K562 (cell line): ENCODE results near the gene PHACTR2. TPM values are rescaled to one million over a fixed set of nuclear protein-coding genes. Genes with fewer than 3 reads are reported as not detected.

ENCODE experiments used
- ATAC-seq: fragments of 200-7000 bp; cut with Tn5 transposase; 3 replicates; pipeline ENCODE4 v1.9.1; 2020; ENCODE audit warnings: moderate library complexity
- BruUV-seq: library from RNA; stranded (reverse); fragments of 400-500 nt; replicated peaks from 2 replicates; lab custom pipeline; 2021; lab: Mats Ljungman, UMichigan
- CTCF ChIA-PET: fragments of 300-600 bp; formaldehyde crosslinking; extraction: SDS; loops from one replicate; lab custom pipeline; 2021; ENCODE audit warnings: low intra/inter-chr PET ratio; lab: Yijun Ruan, JAX
- POLR2A ChIA-PET: fragments of 300-600, 350-650 bp; sonication (Branson Sonifier 250); formaldehyde crosslinking; extraction: SDS; loops from one replicate; lab custom pipeline; 2021; ENCODE audit warnings: antibody characterized with exemption, inconsistent platforms; lab: Yijun Ruan, JAX
- DNase-seq, 4 experiments: peaks; one replicate each; pipeline versions ENCODE4 v3.0.0 to v3.0.0-alpha.2; 2011 to 2018; ENCODE audit warnings: low spot score in 3 of 4, mixed read lengths in 3 of 4; ENCODE audit errors: extremely low read depth in 1 of 4
- FAIRE-seq: peaks from 2 replicates; lab custom pipeline; 2011; peaks lifted over from hg19 to GRCh38; lab: Jason Lieb, UNC
- H2AFZ ChIP-seq: 2 replicates; pipeline ENCODE4 v1.6.0; 2011; ENCODE audit warnings: low read depth, low read length, control low read depth, inconsistent platforms
- H3K27ac ChIP-seq: fragments of 200-600 bp; 3 replicates; pipeline ENCODE4 v1.8.0; 2011; ENCODE audit warnings: low read depth, mild to moderate bottlenecking, control low read depth, inconsistent platforms, low read length, moderate library complexity, mixed read lengths; ENCODE audit errors: extremely low read depth
- H3K27me3 ChIP-seq, 2 experiments: fragments of 300-600 bp in 1 of 2; 2 replicates in 1 of 2; 3 replicates in 1 of 2; pipeline versions ENCODE4 v1.6.0 to v1.8.0; 2011; ENCODE audit warnings: inconsistent platforms in 2 of 2, low read length in 2 of 2, mild to moderate bottlenecking in 1 of 2, mixed read lengths in 1 of 2, moderate library complexity in 1 of 2; ENCODE audit not compliant: control insufficient read depth in 2 of 2, insufficient read depth in 2 of 2
- H3K36me3 ChIP-seq: fragments of 300-600 bp; 3 replicates; pipeline ENCODE4 v1.8.0; 2011; ENCODE audit warnings: mild to moderate bottlenecking, low read length, inconsistent platforms; ENCODE audit not compliant: control insufficient read depth, insufficient read depth
- H3K4me1 ChIP-seq, 2 experiments: fragments of 200-600 bp in 1 of 2; replicated peaks in 1 of 2; 2 replicates in 1 of 2; 3 replicates in 1 of 2; pipeline versions ENCODE4 v1.5.1 to v1.8.0; 2011; ENCODE audit warnings: inconsistent platforms in 2 of 2, low read length in 2 of 2, mild to moderate bottlenecking in 1 of 2, mixed read lengths in 1 of 2, moderate library complexity in 1 of 2; ENCODE audit not compliant: control insufficient read depth in 2 of 2, insufficient read depth in 2 of 2
- H3K4me2 ChIP-seq: 2 replicates; pipeline ENCODE4 v1.6.1; 2011; ENCODE audit warnings: low read length, control low read depth, inconsistent platforms, mixed read lengths; ENCODE audit not compliant: insufficient read depth
- H3K4me3 ChIP-seq: fragments of 200-600 bp; sonication (generic), shearing (Covaris generic); 2 replicates; pipeline ENCODE4 v1.5.1; 2016; ENCODE audit warnings: control low read depth, inconsistent platforms
- H3K79me2 ChIP-seq: fragments of 200-600 bp; 3 replicates; pipeline ENCODE4 v1.8.0; 2011; ENCODE audit warnings: low read length, inconsistent platforms; ENCODE audit not compliant: control insufficient read depth, insufficient read depth
- H3K9ac ChIP-seq, 2 experiments: 2 replicates each; pipeline versions ENCODE4 v1.6.0 to v1.6.1; 2011; ENCODE audit warnings: low read depth in 2 of 2, low read length in 2 of 2, control low read depth in 1 of 2, inconsistent platforms in 1 of 2, mild to moderate bottlenecking in 1 of 2, mixed read lengths in 1 of 2; ENCODE audit not compliant: insufficient read depth in 1 of 2
- H3K9me1 ChIP-seq: one replicate; pipeline ENCODE4 v1.6.0; 2011; ENCODE audit warnings: inconsistent platforms, mild to moderate bottlenecking, low read length, moderate library complexity; ENCODE audit not compliant: control insufficient read depth, insufficient read depth
- H3K9me3 ChIP-seq: replicated peaks from 2 replicates; pipeline ENCODE4 v1.5.1; 2011; ENCODE audit warnings: low read depth, low read length, inconsistent platforms; ENCODE audit not compliant: control insufficient read depth, insufficient read depth
- H4K20me1 ChIP-seq: replicated peaks from 2 replicates; pipeline ENCODE4 v1.6.1; 2011; ENCODE audit warnings: low read length, inconsistent platforms, mixed read lengths; ENCODE audit not compliant: control insufficient read depth, insufficient read depth
- CREB3L1 ChIP-seq: fragments of 450-650 bp; IDR thresholded peaks from 2 replicates; pipeline ENCODE4 v1.6.1; 2014; ENCODE audit warnings: low read depth, mild to moderate bottlenecking, moderate library complexity, borderline replicate concordance
- GABPA ChIP-seq: fragments of 200-800 bp; sonication (Bioruptor generic); conservative IDR thresholded peaks from 2 replicates; pipeline ENCODE4 v1.6.1; 2016; ENCODE audit warnings: low read depth, missing genetic modification characterization, missing compliant biosample characterization
- GTF2F1 ChIP-seq: IDR thresholded peaks from 2 replicates; pipeline ENCODE4 v1.6.1; 2011; ENCODE audit warnings: low read depth, low read length, improper control_type of control experiment
- HDGF ChIP-seq: fragments of 450-650 bp; IDR thresholded peaks from 2 replicates; pipeline ENCODE4 v1.6.1; 2016
- KLF13 ChIP-seq: fragments of 450-650 bp; IDR thresholded peaks from 2 replicates; pipeline ENCODE4 v1.6.1; 2016; ENCODE audit warnings: missing genetic modification characterization, low read depth, mild to moderate bottlenecking, missing compliant biosample characterization, moderate library complexity, borderline replicate concordance
- MAFF ChIP-seq: IDR thresholded peaks from 2 replicates; pipeline ENCODE4 v1.6.1; 2012; ENCODE audit warnings: low read length, improper control_type of control experiment
- MEIS2 ChIP-seq: fragments of 450-650 bp; IDR thresholded peaks from 2 replicates; pipeline ENCODE4 v1.6.1; 2014; ENCODE audit warnings: mild to moderate bottlenecking; ENCODE audit not compliant: partially characterized antibody
- PBX2 ChIP-seq, 2 experiments: IDR thresholded peaks in 1 of 2; conservative IDR thresholded peaks in 1 of 2; 2 replicates each; pipeline ENCODE4 v1.6.1; 2016; ENCODE audit warnings: low read depth in 2 of 2, mild to moderate bottlenecking in 1 of 2, missing compliant biosample characterization in 1 of 2, missing genetic modification characterization in 1 of 2, moderate library complexity in 1 of 2
- PKNOX1 ChIP-seq: fragments of 450-650 bp; IDR thresholded peaks from 2 replicates; pipeline ENCODE4 v1.6.1; 2016
- RAD21 ChIP-seq, 2 experiments: fragments of 250-450 bp in 1 of 2; fragments of 450-650 bp in 1 of 2; sonication (Bioruptor Pico) in 1 of 2; formaldehyde crosslinking in 1 of 2; IDR thresholded peaks in 1 of 2; conservative IDR thresholded peaks in 1 of 2; 2 replicates each; pipeline versions ENCODE4 v1.4.0 to v1.8.0; 2020 to 2022; ENCODE audit warnings: mild to moderate bottlenecking in 2 of 2, moderate library complexity in 1 of 2
- SRSF7 ChIP-seq: fragments of 200-400 bp; formaldehyde crosslinking; optimal IDR thresholded peaks from 2 replicates; pipeline ENCODE3; 2017; ENCODE audit warnings: mild to moderate bottlenecking, low read depth, low read length
- TEAD1 ChIP-seq, 2 experiments: fragments of 450-650 bp in 1 of 2; sonication (generic) in 1 of 2; formaldehyde crosslinking; IDR thresholded peaks; 2 replicates each; pipeline versions ENCODE4 v1.4.0 to v1.8.0; 2020 to 2022; ENCODE audit warnings: mild to moderate bottlenecking in 2 of 2, missing genetic modification reagents in 1 of 2
- ZNF277 ChIP-seq: fragments of 250-450 bp; sonication (Bioruptor Pico); IDR thresholded peaks from 2 replicates; pipeline ENCODE4 v1.8.0; 2022; ENCODE audit warnings: inconsistent platforms, mild to moderate bottlenecking, moderate library complexity, borderline replicate concordance
- ZNF57 ChIP-seq: fragments of 450-650 bp; formaldehyde crosslinking; IDR thresholded peaks from 2 replicates; pipeline ENCODE4 v1.4.0; 2020; ENCODE audit warnings: mild to moderate bottlenecking, moderate library complexity
- in situ Hi-C: fragments of 300-500 bp; cut with MboI; formaldehyde crosslinking; loops from 4 replicates; pipeline ENCODE4 v1.15.0; 2018; ENCODE audit warnings: inconsistent platforms, mixed read lengths
- intact Hi-C: fragments of 100-400 bp; cut with micrococcal nuclease; formaldehyde crosslinking; loops from 2 replicates; pipeline ENCODE4 v1.14.2; 2022
- polyA plus RNA-seq, 8 experiments: library from polyadenylated mRNA; depleted of rRNA in 4 of 8; stranded (reverse) in 5 of 8; unstranded in 3 of 8; fragments of >200 nt; fragmentation: Nextera tagmentation in 2 of 8; fragmentation: Illumina TruSeq in 1 of 8; extraction: Ambion mirVana in 2 of 8; extraction: Trizol in 1 of 8; gene quantifications; 2 replicates each; pipeline versions ENCODE4 v1.2.1 to v1.2.3, GENCODE V29; 2011 to 2014; ENCODE audit warnings: inconsistent platforms in 1 of 8, missing spikeins in 1 of 8
- total RNA-seq, 7 experiments: library from RNA; depleted of rRNA in 6 of 7; stranded (reverse); fragments of >200 nt in 6 of 7; fragmentation: Illumina TruSeq in 2 of 7; extraction: Trizol in 2 of 7; gene quantifications; 2 replicates each; pipeline versions ENCODE4 v1.2.1 to v1.2.3, GENCODE V29; 2011 to 2021; ENCODE audit warnings: low replicate concordance in 1 of 7

PHACTR2 gene
- total and polyA plus RNA-seq, 9 of the 15 experiments (the other 6 are each of a cell fraction or from before 2014, with no cell fraction given), result 5.3 to 52.5 (median 22.9) TPM

GRCh38 chr6:143761074-143761473 lies 83.3 kb downstream of the PHACTR2 start:
- BruUV-seq, result no TSS peak
- Histone ChIP-seq H3K4me3 (no peak overlapping the region), H3K9me1 (no peaks in the 10 kb centered on the region), H3K9me3 (no peaks in the 10 kb centered on the region)
- POLR2A ChIA-PET, result no interaction called here
- intact Hi-C loops, result no loop called here
- TF ChIP-seq RAD21 (CRISPR knock-in tag; conservative IDR thresholded peaks at IDR 0.05 in 1 of 2, IDR thresholded peaks at IDR 0.05 in 1 of 2) (0 out of 4 replicates have a peak, but pooled peaks of 1 of the 2 experiments have one; percentile 15), SRSF7 (no peak), GABPA (0 out of 2 replicates have a peak, but pooled peaks have one; percentile 17), PBX2 (CRISPR knock-in tag; IDR thresholded peaks at IDR 0.05; ENCODE audit: low read depth) (no peak), PBX2 (tag; conservative IDR thresholded peaks at IDR 0.05; ENCODE audit: low read depth) (peak; percentile 95), MAFF (no peak), GTF2F1 (no peak), TEAD1 (CRISPR knock-in tag; IDR thresholded peaks at IDR 0.05) (peak in 1 of 2 experiments; percentile 91; a peak in 2 of 4 replicates), ZNF57 (CRISPR knock-in tag) (no peak), MEIS2 (peak; percentile 87), PKNOX1 (0 out of 2 replicates have a peak, but pooled peaks have one; percentile 20), HDGF (no peak), ZNF277 (CRISPR knock-in tag) (no peak), CREB3L1 (no peak), KLF13 (tag) (no peak)
- TF ChIP-seq, all 486 proteins: peak for 6
- Histone ChIP-seq H3K4me2 (no peak overlapping the region), H2AFZ (no peak overlapping the region), H3K79me2 (no peaks in the 10 kb centered on the region), H3K27me3 (no peaks in the 10 kb centered on the region), H3K27ac (no peak overlapping the region), H3K4me1 (peaks cover 4 to 9% of the 10 kb centered on the region in 2 experiments; a peak in 3 of 5 replicates), H3K9ac (no peak overlapping the region), H3K36me3 (no peaks in the 10 kb centered on the region), H4K20me1 (no peaks in the 10 kb centered on the region)
- DNase-seq (no peak), FAIRE-seq (no peak), ATAC-seq (no peak)
- CTCF ChIA-PET, result no interaction called here
- in situ Hi-C loops, result no loop called here
